Measurements from ENCODE around the gene MSI2.
A peak's percentile ranks its signal among the peaks of the same experiment; 100 is the strongest.

Gene MSI2

GRCh38 chr17:57560319-57560705, 304.0 kb downstream of the MSI2 start:
- H3K9me2 ChIP-seq (replicated peaks; ENCODE audit: low read depth, low read length), result no peaks in the 10 kb centered on the region

GRCh38 chr17:57561072-57561861, 304.9 kb downstream of the MSI2 start:
- H3K79me2 ChIP-seq (ENCODE audit: insufficient read depth, low read length), result peaks cover 85% of the 10 kb centered on the region
- TF ChIP-seq CTCF (conservative IDR thresholded peaks at IDR 0.05; ENCODE audit: low read length), result no peak
- no peak for TF ChIP-seq EZH2phosphoT487 (IDR thresholded peaks at IDR 0.05; ENCODE audit: borderline replicate concordance)
- H2AFZ ChIP-seq (ENCODE audit: low read length), result no peak overlapping the region
- no peak overlapping the region for H3K4me3 ChIP-seq (ENCODE audit: low read length, poor library complexity, severe bottlenecking)
- no peaks in the 10 kb centered on the region for H3F3A ChIP-seq (ENCODE audit: low read depth)
- no peaks in the 10 kb centered on the region for H3K9me2 ChIP-seq (replicated peaks; ENCODE audit: low read depth, low read length)
- no peak overlapping the region for H3K9ac ChIP-seq (ENCODE audit: low read depth, low read length, poor library complexity, severe bottlenecking)
- no peaks in the 10 kb centered on the region for H3K9me3 ChIP-seq (ENCODE audit: insufficient read depth, low read depth, low read length)
- H3K27me3 ChIP-seq (ENCODE audit: insufficient read depth, low read length, poor library complexity, severe bottlenecking), result no peaks in the 10 kb centered on the region
- H3K4me2 ChIP-seq (ENCODE audit: low read depth, low read length, poor library complexity, severe bottlenecking), result peak overlapping the region; percentile 18
- H3K36me3 ChIP-seq (ENCODE audit: insufficient read depth, low read length), result peaks cover 90% of the 10 kb centered on the region; the same call in 1 of the 2 replicates
- peaks cover 25% of the 10 kb centered on the region for H3K4me1 ChIP-seq (ENCODE audit: insufficient read depth, low read length, poor library complexity, severe bottlenecking)
- peaks cover 31% of the 10 kb centered on the region for H4K20me1 ChIP-seq (ENCODE audit: insufficient read depth, low read length, poor library complexity, severe bottlenecking)

More at GRCh38 chr17:57560319-57560705, 304.0 kb downstream of the MSI2 start:
- Histone ChIP-seq H3K27me3 (ENCODE audit: insufficient read depth, low read length, poor library complexity, severe bottlenecking) (no peaks in the 10 kb centered on the region), H2AFZ (ENCODE audit: low read length) (no peak overlapping the region), H3F3A (ENCODE audit: low read depth) (no peaks in the 10 kb centered on the region), H4K20me1 (ENCODE audit: insufficient read depth, low read length, poor library complexity, severe bottlenecking) (peaks cover 27% of the 10 kb centered on the region), H3K4me1 (ENCODE audit: insufficient read depth, low read length, poor library complexity, severe bottlenecking) (peaks cover 25% of the 10 kb centered on the region), H3K9me3 (ENCODE audit: insufficient read depth, low read depth, low read length) (no peaks in the 10 kb centered on the region), H3K4me2 (ENCODE audit: low read depth, low read length, poor library complexity, severe bottlenecking) (no peak overlapping the region), H3K9ac (ENCODE audit: low read depth, low read length, poor library complexity, severe bottlenecking) (no peak overlapping the region), H3K4me3 (ENCODE audit: low read length, poor library complexity, severe bottlenecking) (no peak overlapping the region), H3K79me2 (ENCODE audit: insufficient read depth, low read length) (peaks cover 85% of the 10 kb centered on the region), H3K36me3 (ENCODE audit: insufficient read depth, low read length) (peaks cover 80% of the 10 kb centered on the region; the same call in 1 of the 2 replicates)
- no peak for TF ChIP-seq CTCF (conservative IDR thresholded peaks at IDR 0.05; ENCODE audit: low read length)
- TF ChIP-seq EZH2phosphoT487 (IDR thresholded peaks at IDR 0.05; ENCODE audit: borderline replicate concordance), result no peak

- H3K4me1 ChIP-seq (ENCODE audit: insufficient read depth, low read length, poor library complexity, severe bottlenecking), result peaks cover 25% of the 10 kb centered on the region
- H3K9ac ChIP-seq (ENCODE audit: low read depth, low read length, poor library complexity, severe bottlenecking), result no peak overlapping the region
- no peaks in the 10 kb centered on the region for H3K9me2 ChIP-seq (replicated peaks; ENCODE audit: low read depth, low read length)
- no peaks in the 10 kb centered on the region for H3F3A ChIP-seq (ENCODE audit: low read depth)
- H3K36me3 ChIP-seq (ENCODE audit: insufficient read depth, low read length), result peaks cover 90% of the 10 kb centered on the region; the same call in 1 of the 2 replicates
- H2AFZ ChIP-seq (ENCODE audit: low read length), result no peak overlapping the region
- H3K79me2 ChIP-seq (ENCODE audit: insufficient read depth, low read length), result peaks cover 85% of the 10 kb centered on the region
- TF ChIP-seq EZH2phosphoT487 (IDR thresholded peaks at IDR 0.05; ENCODE audit: borderline replicate concordance) (no peak), CTCF (conservative IDR thresholded peaks at IDR 0.05; ENCODE audit: low read length) (no peak)
- H3K4me2 ChIP-seq (ENCODE audit: low read depth, low read length, poor library complexity, severe bottlenecking), result no peak overlapping the region
- H3K27me3 ChIP-seq (ENCODE audit: insufficient read depth, low read length, poor library complexity, severe bottlenecking), result no peaks in the 10 kb centered on the region
- peaks cover 21% of the 10 kb centered on the region for H4K20me1 ChIP-seq (ENCODE audit: insufficient read depth, low read length, poor library complexity, severe bottlenecking)
- no peaks in the 10 kb centered on the region for H3K9me3 ChIP-seq (ENCODE audit: insufficient read depth, low read depth, low read length)
- H3K4me3 ChIP-seq (ENCODE audit: low read length, poor library complexity, severe bottlenecking), result no peak overlapping the region
Measured at GRCh38 chr17:57562184-57562698, 305.9 kb downstream of the MSI2 start.
